ENCODE data around the gene ATP11A.

The ATP11A gene

GRCh38 chr13:112912726-112913440 is 223.0 kb downstream of the ATP11A start:
- H3K4me3 ChIP-seq (ENCODE audit: low read length), result no peak overlapping the region
- no peak for DNase-seq (ENCODE audit: low read depth, low spot score)

GRCh38 chr13:112916296-112916695 is 226.5 kb downstream of the ATP11A start:
- H3K4me3 ChIP-seq (ENCODE audit: low read length), result no peak overlapping the region
- no peak for DNase-seq (ENCODE audit: low read depth, low spot score)

- DNase-seq (ENCODE audit: low read depth, low spot score), result no peak
- no peak overlapping the region for H3K4me3 ChIP-seq (ENCODE audit: low read length)
Measured at GRCh38 chr13:112917056-112917664, 227.3 kb downstream of the ATP11A start.

GRCh38 chr13:112917737-112918136 is 227.9 kb downstream of the ATP11A start:
- no peak overlapping the region for H3K4me3 ChIP-seq (ENCODE audit: low read length)
- DNase-seq (ENCODE audit: low read depth, low spot score), result no peak

- H3K4me3 ChIP-seq (ENCODE audit: low read length), result no peak overlapping the region
- no peak for DNase-seq (ENCODE audit: low read depth, low spot score)
Measured at GRCh38 chr13:112918266-112918665, 228.4 kb downstream of the ATP11A start.

GRCh38 chr13:112918746-112919145 is 228.9 kb downstream of the ATP11A start:
- no peak for DNase-seq (ENCODE audit: low read depth, low spot score)
- H3K4me3 ChIP-seq (ENCODE audit: low read length), result no peak overlapping the region

GRCh38 chr13:112923962-112924361 is 234.1 kb downstream of the ATP11A start:
- no peak overlapping the region for H3K4me3 ChIP-seq (ENCODE audit: low read length)
- no peak for DNase-seq (ENCODE audit: low read depth, low spot score)

GRCh38 chr13:112924365-112924764 is 234.5 kb downstream of the ATP11A start:
- no peak overlapping the region for H3K4me3 ChIP-seq (ENCODE audit: low read length)
- no peak for DNase-seq (ENCODE audit: low read depth, low spot score)

- H3K4me3 ChIP-seq (ENCODE audit: low read length), result no peak overlapping the region
- DNase-seq (ENCODE audit: low read depth, low spot score), result no peak
Measured at GRCh38 chr13:112926003-112926402, 236.2 kb downstream of the ATP11A start.

GRCh38 chr13:112926993-112927392 is 237.2 kb downstream of the ATP11A start:
- DNase-seq (ENCODE audit: low read depth, low spot score), result no peak
- H3K4me3 ChIP-seq (ENCODE audit: low read length), result no peak overlapping the region

GRCh38 chr13:112928020-112928971 is 238.5 kb downstream of the ATP11A start:
- H3K4me3 ChIP-seq (ENCODE audit: low read length), result no peak overlapping the region

GRCh38 chr13:112928972-112929782 is 239.3 kb downstream of the ATP11A start:
- no peak overlapping the region for H3K4me3 ChIP-seq (ENCODE audit: low read length)

More at GRCh38 chr13:112928020-112928971, 238.5 kb downstream of the ATP11A start:
- DNase-seq (ENCODE audit: low read depth, low spot score), result no peak

GRCh38 chr13:112929783-112930055 is 239.9 kb downstream of the ATP11A start:
- no peak overlapping the region for H3K4me3 ChIP-seq (ENCODE audit: low read length)
- DNase-seq (ENCODE audit: low read depth, low spot score), result no peak

More at GRCh38 chr13:112928972-112929782, 239.3 kb downstream of the ATP11A start:
- DNase-seq (ENCODE audit: low read depth, low spot score), result no peak

- no peak for DNase-seq (ENCODE audit: low read depth, low spot score)
- H3K4me3 ChIP-seq (ENCODE audit: low read length), result no peak overlapping the region
Measured at GRCh38 chr13:112930192-112930591, 240.4 kb downstream of the ATP11A start.

- no peak overlapping the region for H3K4me3 ChIP-seq (ENCODE audit: low read length)
- DNase-seq (ENCODE audit: low read depth, low spot score), result no peak
Measured at GRCh38 chr13:112931028-112931934, 241.4 kb downstream of the ATP11A start.

GRCh38 chr13:112932971-112933370 is 243.1 kb downstream of the ATP11A start:
- no peak overlapping the region for H3K4me3 ChIP-seq (ENCODE audit: low read length)
- no peak for DNase-seq (ENCODE audit: low read depth, low spot score)

GRCh38 chr13:112933649-112934048 is 243.8 kb downstream of the ATP11A start:
- H3K4me3 ChIP-seq (ENCODE audit: low read length), result no peak overlapping the region
- DNase-seq (ENCODE audit: low read depth, low spot score), result no peak

- no peak for DNase-seq (ENCODE audit: low read depth, low spot score)
Measured at GRCh38 chr13:112934078-112934477, 244.2 kb downstream of the ATP11A start.

More at GRCh38 chr13:112934078-112934477, 244.2 kb downstream of the ATP11A start:
- no peak overlapping the region for H3K4me3 ChIP-seq (ENCODE audit: low read length)
